ENCODE results near the gene MMEL1. TPM values are rescaled to one million over a fixed set of nuclear protein-coding genes. Genes with fewer than 3 reads are reported as not detected.

MMEL1 gene
- total and polyA plus RNA-seq, 2 of the 13 experiments (the other 11 are each of a cell fraction or from before 2014, with no cell fraction given): 0.48 TPM; not detected in 1

DNA sequence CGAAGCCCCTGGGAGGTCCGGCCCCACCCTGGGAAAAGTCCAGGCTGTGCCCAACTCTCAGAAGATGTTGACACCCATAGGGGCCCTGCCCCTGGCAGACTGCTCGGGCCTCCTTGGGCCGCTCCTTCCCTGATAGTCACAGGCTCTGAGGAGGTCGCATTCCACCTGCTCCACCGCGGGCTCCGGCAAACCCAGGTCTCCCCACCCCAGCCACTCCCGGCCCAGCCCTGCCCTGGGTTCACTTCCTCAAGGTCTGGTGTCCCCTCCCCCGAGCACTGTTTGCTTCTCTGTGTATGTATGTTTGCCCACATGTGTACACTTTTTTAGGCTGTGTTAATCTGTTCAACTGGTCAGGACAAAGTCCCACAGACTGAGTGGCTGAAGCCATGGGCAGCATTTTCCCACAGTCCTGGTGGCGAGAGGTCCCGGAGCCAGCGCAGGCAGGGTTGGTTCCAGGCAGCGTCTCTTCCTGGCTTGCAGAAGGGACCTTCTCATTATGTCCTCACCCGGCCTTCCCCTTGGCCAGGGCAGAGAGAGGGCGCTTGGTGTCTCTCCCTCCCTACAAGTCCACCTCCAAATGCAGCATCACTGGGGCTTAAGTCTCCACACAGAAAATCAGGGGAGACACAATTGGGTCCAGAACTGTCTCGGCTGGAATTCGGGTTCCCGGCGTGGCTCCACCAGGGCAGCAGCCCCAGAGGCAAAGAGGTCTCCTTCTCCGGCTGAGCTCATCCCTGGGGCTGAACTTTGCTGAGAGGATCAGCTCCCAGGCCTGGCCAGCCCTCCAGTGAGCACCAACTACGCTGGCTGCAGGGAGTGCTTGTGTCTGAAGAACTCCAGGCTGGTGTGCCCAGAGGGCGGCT, 56.8 kb downstream of the MMEL1 start (continued):
- TF ChIP-seq SNAI1 (CRISPR knock-in tag; IDR thresholded peaks at IDR 0.05; ENCODE audit: borderline replicate concordance) (0 out of 2 replicates have a peak, but pooled peaks have one; percentile 33), ELF4 (CRISPR knock-in tag; IDR thresholded peaks at IDR 0.05; ENCODE audit: borderline replicate concordance) (0 out of 2 replicates have a peak, but pooled peaks have one; percentile 21), GATAD2A (CRISPR knock-in tag; IDR thresholded peaks at IDR 0.05) (peak; percentile 84), SOX13 (IDR thresholded peaks at IDR 0.05) (no peak), SOX13 (CRISPR knock-in tag; conservative IDR thresholded peaks at IDR 0.05 in 1 of 2, IDR thresholded peaks at IDR 0.05 in 1 of 2) (peak in 1 of 2 experiments; percentile 61; a peak in 1 of 4 replicates), POGZ (CRISPR knock-in tag; IDR thresholded peaks at IDR 0.05) (peak; percentile 40; the same call in 1 of the 2 replicates), HDAC2 (CRISPR knock-in tag; IDR thresholded peaks at IDR 0.05) (peak; percentile 85; the same call in 1 of the 2 replicates), CCDC6 (CRISPR knock-in tag; IDR thresholded peaks at IDR 0.05) (peak; percentile 61; the same call in 1 of the 2 replicates), ZFP36L2 (CRISPR knock-in tag; IDR thresholded peaks at IDR 0.05) (no peak), ATM (IDR thresholded peaks at IDR 0.05; ENCODE audit: borderline replicate concordance) (no peak), NCOA1 (CRISPR knock-in tag; IDR thresholded peaks at IDR 0.05) (no peak), ZNF674 (CRISPR knock-in tag; IDR thresholded peaks at IDR 0.05; ENCODE audit: low read depth) (no peak), ZNF878 (CRISPR knock-in tag; IDR thresholded peaks at IDR 0.05) (peak; percentile 49; the same call in 1 of the 2 replicates), BHLHE40 (IDR thresholded peaks at IDR 0.05; ENCODE audit: low read length) (peak; percentile 28; the same call in 1 of the 2 replicates), SOX6 (IDR thresholded peaks at IDR 0.05) (no peak), SOX6 (CRISPR knock-in tag; IDR thresholded peaks at IDR 0.05) (peak; percentile 82), ZNF430 (CRISPR knock-in tag; IDR thresholded peaks at IDR 0.05) (peak; percentile 87)
- TF ChIP-seq, protein P1, sequence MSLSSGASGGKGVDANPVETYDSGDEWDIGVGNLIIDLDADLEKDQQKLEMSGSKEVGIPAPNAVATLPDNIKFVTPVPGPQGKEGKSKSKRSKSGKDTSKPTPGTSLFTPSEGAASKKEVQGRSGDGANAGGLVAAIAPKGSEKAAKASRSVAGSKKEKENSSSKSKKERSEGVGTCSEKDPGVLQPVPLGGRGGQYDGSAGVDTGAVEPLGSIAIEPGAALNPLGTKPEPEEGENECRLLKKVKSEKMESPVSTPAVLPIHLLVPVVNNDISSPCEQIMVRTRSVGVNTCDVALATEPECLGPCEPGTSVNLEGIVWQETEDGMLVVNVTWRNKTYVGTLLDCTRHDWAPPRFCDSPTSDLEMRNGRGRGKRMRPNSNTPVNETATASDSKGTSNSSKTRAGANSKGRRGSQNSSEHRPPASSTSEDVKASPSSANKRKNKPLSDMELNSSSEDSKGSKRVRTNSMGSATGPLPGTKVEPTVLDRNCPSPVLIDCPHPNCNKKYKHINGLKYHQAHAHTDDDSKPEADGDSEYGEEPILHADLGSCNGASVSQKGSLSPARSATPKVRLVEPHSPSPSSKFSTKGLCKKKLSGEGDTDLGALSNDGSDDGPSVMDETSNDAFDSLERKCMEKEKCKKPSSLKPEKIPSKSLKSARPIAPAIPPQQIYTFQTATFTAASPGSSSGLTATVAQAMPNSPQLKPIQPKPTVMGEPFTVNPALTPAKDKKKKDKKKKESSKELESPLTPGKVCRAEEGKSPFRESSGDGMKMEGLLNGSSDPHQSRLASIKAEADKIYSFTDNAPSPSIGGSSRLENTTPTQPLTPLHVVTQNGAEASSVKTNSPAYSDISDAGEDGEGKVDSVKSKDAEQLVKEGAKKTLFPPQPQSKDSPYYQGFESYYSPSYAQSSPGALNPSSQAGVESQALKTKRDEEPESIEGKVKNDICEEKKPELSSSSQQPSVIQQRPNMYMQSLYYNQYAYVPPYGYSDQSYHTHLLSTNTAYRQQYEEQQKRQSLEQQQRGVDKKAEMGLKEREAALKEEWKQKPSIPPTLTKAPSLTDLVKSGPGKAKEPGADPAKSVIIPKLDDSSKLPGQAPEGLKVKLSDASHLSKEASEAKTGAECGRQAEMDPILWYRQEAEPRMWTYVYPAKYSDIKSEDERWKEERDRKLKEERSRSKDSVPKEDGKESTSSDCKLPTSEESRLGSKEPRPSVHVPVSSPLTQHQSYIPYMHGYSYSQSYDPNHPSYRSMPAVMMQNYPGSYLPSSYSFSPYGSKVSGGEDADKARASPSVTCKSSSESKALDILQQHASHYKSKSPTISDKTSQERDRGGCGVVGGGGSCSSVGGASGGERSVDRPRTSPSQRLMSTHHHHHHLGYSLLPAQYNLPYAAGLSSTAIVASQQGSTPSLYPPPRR (CRISPR knock-in tag; IDR thresholded peaks at IDR 0.05; ENCODE audit: borderline replicate concordance): no peak; the same call in 1 of the 2 replicates
- TF ChIP-seq, protein P2, sequence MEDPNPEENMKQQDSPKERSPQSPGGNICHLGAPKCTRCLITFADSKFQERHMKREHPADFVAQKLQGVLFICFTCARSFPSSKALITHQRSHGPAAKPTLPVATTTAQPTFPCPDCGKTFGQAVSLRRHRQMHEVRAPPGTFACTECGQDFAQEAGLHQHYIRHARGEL (CRISPR knock-in tag; IDR thresholded peaks at IDR 0.05): no peak
- TF ChIP-seq, protein P3, sequence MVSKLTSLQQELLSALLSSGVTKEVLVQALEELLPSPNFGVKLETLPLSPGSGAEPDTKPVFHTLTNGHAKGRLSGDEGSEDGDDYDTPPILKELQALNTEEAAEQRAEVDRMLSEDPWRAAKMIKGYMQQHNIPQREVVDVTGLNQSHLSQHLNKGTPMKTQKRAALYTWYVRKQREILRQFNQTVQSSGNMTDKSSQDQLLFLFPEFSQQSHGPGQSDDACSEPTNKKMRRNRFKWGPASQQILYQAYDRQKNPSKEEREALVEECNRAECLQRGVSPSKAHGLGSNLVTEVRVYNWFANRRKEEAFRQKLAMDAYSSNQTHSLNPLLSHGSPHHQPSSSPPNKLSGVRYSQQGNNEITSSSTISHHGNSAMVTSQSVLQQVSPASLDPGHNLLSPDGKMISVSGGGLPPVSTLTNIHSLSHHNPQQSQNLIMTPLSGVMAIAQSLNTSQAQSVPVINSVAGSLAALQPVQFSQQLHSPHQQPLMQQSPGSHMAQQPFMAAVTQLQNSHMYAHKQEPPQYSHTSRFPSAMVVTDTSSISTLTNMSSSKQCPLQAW (CRISPR knock-in tag; IDR thresholded peaks at IDR 0.05): peak; percentile 90
- TF ChIP-seq, protein P4, sequence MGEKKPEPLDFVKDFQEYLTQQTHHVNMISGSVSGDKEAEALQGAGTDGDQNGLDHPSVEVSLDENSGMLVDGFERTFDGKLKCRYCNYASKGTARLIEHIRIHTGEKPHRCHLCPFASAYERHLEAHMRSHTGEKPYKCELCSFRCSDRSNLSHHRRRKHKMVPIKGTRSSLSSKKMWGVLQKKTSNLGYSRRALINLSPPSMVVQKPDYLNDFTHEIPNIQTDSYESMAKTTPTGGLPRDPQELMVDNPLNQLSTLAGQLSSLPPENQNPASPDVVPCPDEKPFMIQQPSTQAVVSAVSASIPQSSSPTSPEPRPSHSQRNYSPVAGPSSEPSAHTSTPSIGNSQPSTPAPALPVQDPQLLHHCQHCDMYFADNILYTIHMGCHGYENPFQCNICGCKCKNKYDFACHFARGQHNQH (CRISPR knock-in tag; IDR thresholded peaks at IDR 0.05): peak; percentile 66

Measured in HepG2 (cell line).